HG03521 (cell line): Measurements from ENCODE around the gene PLCL1.
A peak's percentile ranks its signal among the peaks of the same experiment; 100 is the strongest.

ENCODE experiments used
- ATAC-seq: cut with Tn5 transposase; IDR thresholded peaks from one replicate; pipeline ENCODE4 v1.9.1; 2021; ENCODE audit warnings: mild to moderate bottlenecking, moderate library complexity; ENCODE audit not compliant: unreplicated experiment

Gene PLCL1

GRCh38 chr2:197804049-197804757 lies at the start of gene PLCL1:
TSS of gene PLCL1 (plus strand) at chr2:197804593.
- ATAC-seq: peak; percentile 100

GRCh38 chr2:197759013-197759412 lies 45.4 kb upstream of the PLCL1 start:
- ATAC-seq: no peak

- no peak for ATAC-seq
Observed at GRCh38 chr2:197759625-197760292, 44.6 kb upstream of the PLCL1 start.

GRCh38 chr2:197760293-197760657 lies 44.1 kb upstream of the PLCL1 start:
- ATAC-seq: no peak

GRCh38 chr2:197777823-197778407 lies 26.5 kb upstream of the PLCL1 start:
- ATAC-seq: no peak

- ATAC-seq: no peak
Observed at GRCh38 chr2:197779261-197779660, 25.1 kb upstream of the PLCL1 start.

GRCh38 chr2:197782126-197782525 lies 22.3 kb upstream of the PLCL1 start:
- no peak for ATAC-seq

GRCh38 chr2:197784956-197785941 lies 19.1 kb upstream of the PLCL1 start, which contains the start of gene BOLL:
TSS of gene BOLL (minus strand) at chr2:197785319. CDS start at chr2:197781850, 3,469 bp downstream.
- no peak for ATAC-seq

GRCh38 chr2:197786010-197786877 lies 18.1 kb upstream of the PLCL1 start:
- ATAC-seq: peak; percentile 76

GRCh38 chr2:197793456-197793855 lies 10.9 kb upstream of the PLCL1 start:
- ATAC-seq: no peak

GRCh38 chr2:197795277-197795676 lies 9.1 kb upstream of the PLCL1 start:
- no peak for ATAC-seq

- no peak for ATAC-seq
Observed at GRCh38 chr2:197798187-197798586, 6.2 kb upstream of the PLCL1 start.

- ATAC-seq: no peak
Observed at GRCh38 chr2:197799068-197799467, 5.3 kb upstream of the PLCL1 start.

GRCh38 chr2:197800091-197800490 lies 4.3 kb upstream of the PLCL1 start:
- ATAC-seq: no peak

GRCh38 chr2:197801033-197801432 lies 3.4 kb upstream of the PLCL1 start:
- no peak for ATAC-seq

- peak; percentile 31 for ATAC-seq
Observed at GRCh38 chr2:197803033-197803444, 1.4 kb upstream of the PLCL1 start.

- peak; percentile 37 for ATAC-seq
Observed at GRCh38 chr2:197804758-197805714, 643 bp downstream of the PLCL1 start.

GRCh38 chr2:197805715-197806633 lies 1.6 kb downstream of the PLCL1 start:
- no peak for ATAC-seq
